ENCODE measurements around the gene GSDME. TPM values are rescaled to one million over a fixed set of nuclear protein-coding genes. Genes with fewer than 3 reads are reported as not detected.

The GSDME gene
- total RNA-seq, 1 experiment from 2014 or later: 5.5 TPM

DNA sequence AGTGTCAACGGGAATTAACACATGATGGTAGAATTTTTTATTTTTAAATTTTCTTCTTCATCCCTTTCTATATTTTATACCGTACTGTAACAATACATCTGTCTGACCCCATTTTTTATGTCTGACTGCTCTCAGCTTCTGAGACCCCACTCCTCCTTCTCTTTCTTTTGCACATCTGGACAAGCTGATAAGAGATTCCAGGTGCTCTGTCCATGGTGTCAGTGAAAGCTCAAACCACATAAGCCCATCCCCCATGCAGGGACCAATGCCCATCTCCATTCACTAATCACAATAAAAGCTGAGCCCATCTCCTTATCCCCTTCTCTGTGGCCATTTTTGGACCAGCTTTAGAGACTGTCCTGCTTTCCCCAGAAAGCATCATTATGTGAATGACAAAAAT, 8.7 kb downstream of the GSDME start:
- no peaks in the 10 kb centered on the region for H3K79me1 ChIP-seq (ENCODE audit: insufficient read depth, low read depth, low read length, poor library complexity, severe bottlenecking)
- H2BK15ac ChIP-seq (ENCODE audit: low read depth, low read length): no peak overlapping the region
- H3K4ac ChIP-seq (ENCODE audit: low read depth, low read length): no peak overlapping the region
- WGBS (ENCODE audit: extremely low coverage, insufficient read length, low lambda C conversion rate): no CpG with 5 or more reads among the region's 2 CpGs
- H3K9me3 Mint-ChIP-seq: no peaks in the 10 kb centered on the region
- H2BK20ac ChIP-seq (ENCODE audit: low read depth, low read length, poor library complexity, severe bottlenecking): no peak overlapping the region
- no peak overlapping the region for H2BK12ac ChIP-seq (ENCODE audit: insufficient read length, low read depth, low read length)
- H3K56ac ChIP-seq (ENCODE audit: insufficient read length, low read depth, low read length): no peak overlapping the region
- H3K9me3 ChIP-seq (ENCODE audit: control insufficient read depth, low read depth, low read length): no peaks in the 10 kb centered on the region
- no peaks in the 10 kb centered on the region for H3K23me2 ChIP-seq (ENCODE audit: insufficient read length, low read depth, low read length, poor library complexity, severe bottlenecking)
- no peak overlapping the region for H4K8ac ChIP-seq (replicated peaks; ENCODE audit: insufficient read length, low read depth, low read length)
- H3K27me3 ChIP-seq (ENCODE audit: insufficient read depth, low read length): no peaks in the 10 kb centered on the region
- H3K4me1 Mint-ChIP-seq: peaks cover 9 to 11% of the 10 kb centered on the region in 2 experiments
- H3K18ac ChIP-seq (ENCODE audit: insufficient read length, low read depth, low read length): no peak overlapping the region
- no peak overlapping the region for H3K9ac ChIP-seq (ENCODE audit: extremely low read depth, insufficient read length, low read length)
- H2AFZ ChIP-seq (ENCODE audit: low read length): no peak overlapping the region
- H3K79me2 ChIP-seq (ENCODE audit: insufficient read depth, low read length): no peaks in the 10 kb centered on the region
- no peak overlapping the region for H2AK5ac ChIP-seq (ENCODE audit: insufficient read length, low read length)
- H4K91ac ChIP-seq (ENCODE audit: insufficient read length, low read depth, low read length): no peak overlapping the region
- TF ChIP-seq, protein P1, sequence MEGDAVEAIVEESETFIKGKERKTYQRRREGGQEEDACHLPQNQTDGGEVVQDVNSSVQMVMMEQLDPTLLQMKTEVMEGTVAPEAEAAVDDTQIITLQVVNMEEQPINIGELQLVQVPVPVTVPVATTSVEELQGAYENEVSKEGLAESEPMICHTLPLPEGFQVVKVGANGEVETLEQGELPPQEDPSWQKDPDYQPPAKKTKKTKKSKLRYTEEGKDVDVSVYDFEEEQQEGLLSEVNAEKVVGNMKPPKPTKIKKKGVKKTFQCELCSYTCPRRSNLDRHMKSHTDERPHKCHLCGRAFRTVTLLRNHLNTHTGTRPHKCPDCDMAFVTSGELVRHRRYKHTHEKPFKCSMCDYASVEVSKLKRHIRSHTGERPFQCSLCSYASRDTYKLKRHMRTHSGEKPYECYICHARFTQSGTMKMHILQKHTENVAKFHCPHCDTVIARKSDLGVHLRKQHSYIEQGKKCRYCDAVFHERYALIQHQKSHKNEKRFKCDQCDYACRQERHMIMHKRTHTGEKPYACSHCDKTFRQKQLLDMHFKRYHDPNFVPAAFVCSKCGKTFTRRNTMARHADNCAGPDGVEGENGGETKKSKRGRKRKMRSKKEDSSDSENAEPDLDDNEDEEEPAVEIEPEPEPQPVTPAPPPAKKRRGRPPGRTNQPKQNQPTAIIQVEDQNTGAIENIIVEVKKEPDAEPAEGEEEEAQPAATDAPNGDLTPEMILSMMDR (conservative IDR thresholded peaks at IDR 0.05): no peak
- no peak overlapping the region for H2BK5ac ChIP-seq (ENCODE audit: insufficient read length, low read length)
- no peak for DNase-seq
- peaks cover 5% of the 10 kb centered on the region; the same call in 1 of the 2 replicates for H3K27me3 Mint-ChIP-seq (ENCODE audit: low read depth)
- H4K5ac ChIP-seq (ENCODE audit: insufficient read length, low read depth, low read length): no peak overlapping the region
- no peak overlapping the region for H3K14ac ChIP-seq (ENCODE audit: insufficient read depth, low read length)
- H3K27ac Mint-ChIP-seq: no peak overlapping the region
- H3K4me3 Mint-ChIP-seq: no peak overlapping the region
- no peaks in the 10 kb centered on the region for H3K36me3 Mint-ChIP-seq (ENCODE audit: insufficient read depth in 1 of 3, low read depth in 3 of 3)
- H3K4me2 ChIP-seq (ENCODE audit: insufficient read depth, insufficient read length, low read length): no peak overlapping the region
- no peaks in the 10 kb centered on the region for H3K4me1 ChIP-seq (ENCODE audit: insufficient read depth, low read length)
- no peak overlapping the region for H3K23ac ChIP-seq (ENCODE audit: insufficient read length, low read depth, low read length)
- H3T11ph ChIP-seq (ENCODE audit: low read length): no peak overlapping the region
- H4K20me1 ChIP-seq (ENCODE audit: control insufficient read depth, insufficient read depth, insufficient read length): no peaks in the 10 kb centered on the region
- H2BK120ac ChIP-seq (ENCODE audit: low read depth, low read length, poor library complexity, severe bottlenecking): no peak overlapping the region
- H3K27ac ChIP-seq (ENCODE audit: insufficient read length, low read depth, low read length): no peak overlapping the region

Data from H9 (cell line).